ENCODE measurements around the gene MAP3K7. TPM values are rescaled to one million over a fixed set of nuclear protein-coding genes. Genes with fewer than 3 reads are reported as not detected.
A peak's percentile ranks its signal among the peaks of the same experiment; 100 is the strongest.

MAP3K7 gene
- total and polyA plus RNA-seq, 4 experiments from 2014 or later: 18.8 to 34.1 (median 28.9) TPM

DNA sequence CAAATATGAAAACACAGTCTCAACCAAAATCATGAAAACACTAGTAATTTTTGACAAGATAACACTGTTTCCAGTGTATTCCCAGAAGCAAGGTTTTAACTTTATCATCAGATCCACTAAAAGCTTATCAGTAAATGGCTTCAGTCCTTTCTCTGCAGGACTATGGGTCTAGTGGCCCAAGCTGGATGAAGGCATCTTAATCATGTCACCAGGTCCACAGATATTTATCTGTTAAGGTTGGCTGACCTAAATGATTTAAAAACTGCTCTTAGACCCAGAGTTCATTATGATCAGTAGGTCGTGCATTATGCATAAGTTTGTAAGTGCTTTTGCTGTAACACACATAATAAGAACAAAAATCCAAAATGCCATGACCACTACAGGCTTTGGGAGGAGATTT, 118.0 kb downstream of the MAP3K7 start:
- H3K27ac Mint-ChIP-seq: no peak overlapping the region
- H3K36me3 Mint-ChIP-seq: no peaks in the 10 kb centered on the region
- H3K27me3 ChIP-seq (ENCODE audit: insufficient read depth, low read length): no peaks in the 10 kb centered on the region
- peaks cover 31 to 70% (median 47%) of the 10 kb centered on the region in 4 donors for H3K4me1 Mint-ChIP-seq
- H3K9me3 Mint-ChIP-seq: no peaks in the 10 kb centered on the region
- H3K4me3 Mint-ChIP-seq: no peak overlapping the region
- H3K9me3 ChIP-seq (ENCODE audit: control insufficient read depth in 1 of 2, low read length in 2 of 2): no peaks in the 10 kb centered on the region
- no peaks in the 10 kb centered on the region for H3K27me3 Mint-ChIP-seq
- H3K36me3 ChIP-seq (ENCODE audit: insufficient read depth, low read length): no peaks in the 10 kb centered on the region
- no peak overlapping the region for H3K27ac ChIP-seq (ENCODE audit: low read depth, low read length)
- H3K4me3 ChIP-seq (ENCODE audit: low read length in 2 of 2): no peak overlapping the region
- DNase-seq: no peak
- CTCF ChIA-PET (ENCODE audit: partially characterized antibody): interaction anchor here (1.5 kb wide), 1 partner anchor 58 kb away, joined by 4 read pairs; no protein-coding TSS in a partner anchor
- POLR2A ChIA-PET (ENCODE audit: partially characterized antibody): interaction anchor here (1.3 kb wide), 1 partner anchor 11 kb away, joined by 4 read pairs; no protein-coding TSS in a partner anchor
- peaks cover 53% of the 10 kb centered on the region for H3K4me1 ChIP-seq (ENCODE audit: insufficient read depth, low read length)
- intact Hi-C loops (cut with micrococcal nuclease): no loop called here

DNA sequence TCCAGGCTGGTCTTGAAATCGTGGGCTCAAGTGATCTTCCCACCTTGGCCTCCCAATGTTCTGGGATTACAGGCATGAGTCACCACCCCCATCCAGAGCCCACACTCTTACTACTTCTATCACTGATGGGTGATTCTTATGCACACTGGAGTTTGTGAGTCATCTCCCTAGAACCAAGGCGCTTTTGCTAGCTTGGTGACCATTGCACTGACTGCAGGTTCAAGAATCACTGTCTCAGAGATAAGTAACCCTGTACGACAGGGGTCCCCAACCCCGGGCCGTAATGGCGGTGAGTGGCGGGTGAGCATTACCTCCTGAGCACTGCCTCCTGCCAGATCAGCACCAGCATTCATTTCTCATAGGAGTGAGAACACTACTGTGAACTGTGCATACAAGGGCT, 118.8 kb downstream of the MAP3K7 start:
- Histone ChIP-seq H3K4me3 (ENCODE audit: low read length in 2 of 2) (no peak overlapping the region), H3K4me1 (ENCODE audit: insufficient read depth, low read length) (peaks cover 53% of the 10 kb centered on the region), H3K27me3 (ENCODE audit: insufficient read depth, low read length) (no peaks in the 10 kb centered on the region), H3K36me3 (ENCODE audit: insufficient read depth, low read length) (no peaks in the 10 kb centered on the region), H3K9me3 (ENCODE audit: control insufficient read depth in 1 of 2, low read length in 2 of 2) (no peaks in the 10 kb centered on the region), H3K27ac (ENCODE audit: low read depth, low read length) (no peak overlapping the region)
- no peaks in the 10 kb centered on the region for H3K27me3 Mint-ChIP-seq
- peaks cover 32 to 70% (median 48%) of the 10 kb centered on the region in 4 donors for H3K4me1 Mint-ChIP-seq
- CTCF ChIA-PET (ENCODE audit: partially characterized antibody): no interaction called here
- DNase-seq: no peak
- intact Hi-C loops (cut with micrococcal nuclease): no loop called here
- POLR2A ChIA-PET (ENCODE audit: partially characterized antibody): interaction anchor here (0.6 to 1.3 kb wide), 2 partner anchors 10 to 57 kb away, joined by 3 to 4 read pairs; no protein-coding TSS in a partner anchor
- H3K4me3 Mint-ChIP-seq: no peak overlapping the region
- H3K9me3 Mint-ChIP-seq: no peaks in the 10 kb centered on the region
- no peaks in the 10 kb centered on the region for H3K36me3 Mint-ChIP-seq
- H3K27ac Mint-ChIP-seq: no peak overlapping the region

DNA sequence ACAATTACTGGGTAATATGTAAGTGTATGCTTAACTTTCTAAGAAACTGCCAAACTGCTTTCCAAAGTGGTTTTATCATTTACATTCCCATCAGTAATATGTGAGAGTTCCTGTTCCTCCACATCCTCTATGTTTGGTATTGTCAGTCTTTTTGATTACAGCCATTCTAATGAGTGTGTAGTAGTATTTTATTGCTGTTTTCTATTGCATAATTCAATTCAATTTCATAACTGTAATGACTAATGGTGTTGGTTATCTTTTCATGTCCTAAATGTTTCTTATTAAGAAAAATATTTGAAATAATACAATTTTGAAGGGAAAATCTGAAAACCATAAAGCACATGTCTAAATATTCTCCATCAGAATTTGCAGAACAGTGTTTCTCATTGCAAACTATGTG, 119.3 kb downstream of the MAP3K7 start:
- intact Hi-C loops (cut with micrococcal nuclease): no loop called here
- no peak for DNase-seq
- CTCF ChIA-PET (ENCODE audit: partially characterized antibody): interaction anchor here (1.9 kb wide), 1 partner anchor 527 kb away, joined by 6 read pairs; no protein-coding TSS in a partner anchor
- no peak overlapping the region for H3K27ac Mint-ChIP-seq
- H3K27ac ChIP-seq (ENCODE audit: low read depth, low read length): no peak overlapping the region
- no peaks in the 10 kb centered on the region for H3K27me3 Mint-ChIP-seq
- H3K27me3 ChIP-seq (ENCODE audit: insufficient read depth, low read length): no peaks in the 10 kb centered on the region
- no peaks in the 10 kb centered on the region for H3K9me3 ChIP-seq (ENCODE audit: control insufficient read depth in 1 of 2, low read length in 2 of 2)
- no peak overlapping the region for H3K4me3 Mint-ChIP-seq
- H3K4me1 Mint-ChIP-seq: peaks cover 30 to 69% (median 49%) of the 10 kb centered on the region in 4 donors
- no peaks in the 10 kb centered on the region for H3K36me3 Mint-ChIP-seq
- H3K9me3 Mint-ChIP-seq: no peaks in the 10 kb centered on the region
- H3K36me3 ChIP-seq (ENCODE audit: insufficient read depth, low read length): no peaks in the 10 kb centered on the region
- POLR2A ChIA-PET (ENCODE audit: partially characterized antibody): interaction anchor here (2.4 kb wide), 1 partner anchor 70 kb away, joined by 8 read pairs; no protein-coding TSS in a partner anchor
- H3K4me3 ChIP-seq (ENCODE audit: low read length in 2 of 2): no peak overlapping the region
- peaks cover 53% of the 10 kb centered on the region for H3K4me1 ChIP-seq (ENCODE audit: insufficient read depth, low read length)

DNA sequence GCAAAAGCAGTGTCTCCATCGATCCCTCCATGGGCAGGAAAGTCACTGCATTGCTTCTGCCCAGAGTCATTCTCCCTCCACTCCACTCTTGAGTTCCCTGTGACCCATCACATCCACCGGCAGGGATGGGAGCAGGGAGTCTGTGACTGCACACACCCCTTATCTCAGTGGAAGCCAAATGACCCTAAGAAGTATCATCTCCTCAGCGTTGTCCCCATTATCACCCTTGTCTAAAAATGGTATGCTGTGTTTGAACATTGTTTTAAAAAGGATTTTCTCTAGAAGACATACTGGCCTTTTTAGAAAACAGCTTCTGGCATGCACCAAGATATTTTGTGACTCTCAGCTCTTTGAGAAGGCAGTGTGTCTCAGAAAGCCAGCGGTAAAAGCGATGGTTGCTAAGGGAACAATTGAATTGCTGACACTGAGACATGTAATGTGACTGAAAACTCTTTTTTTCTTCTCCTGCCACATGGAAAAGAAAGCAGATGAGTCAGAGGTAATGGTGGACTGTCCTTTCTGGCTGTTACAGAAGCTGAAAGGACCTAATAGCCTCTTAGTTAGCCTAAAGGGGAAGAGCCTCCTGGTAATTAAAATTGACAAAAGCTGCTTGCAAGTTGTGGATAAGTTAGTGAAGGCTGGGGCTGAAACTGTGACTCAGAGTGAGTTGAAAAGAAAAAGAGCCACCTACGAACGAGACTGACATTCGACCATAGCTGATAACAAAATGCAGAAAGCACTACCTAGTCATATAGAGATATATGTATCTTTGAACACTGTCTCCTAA, 120.5 kb downstream of the MAP3K7 start:
- Mint-ChIP-seq H3K36me3 (no peaks in the 10 kb centered on the region), H3K27me3 (no peaks in the 10 kb centered on the region), H3K4me1 (peaks cover 26 to 69% (median 46%) of the 10 kb centered on the region in 4 donors), H3K4me3 (peak overlapping the region in 3 of 8 donors; percentile 11 to 39 (median 31)), H3K27ac (peak overlapping the region in 5 of 7 donors; percentile 8 to 65 (median 16)), H3K9me3 (no peaks in the 10 kb centered on the region)
- Histone ChIP-seq H3K27me3 (ENCODE audit: insufficient read depth, low read length) (no peaks in the 10 kb centered on the region), H3K9me3 (ENCODE audit: control insufficient read depth in 1 of 2, low read length in 2 of 2) (no peaks in the 10 kb centered on the region), H3K27ac (ENCODE audit: low read depth, low read length) (no peak overlapping the region), H3K4me1 (ENCODE audit: insufficient read depth, low read length) (peaks cover 52% of the 10 kb centered on the region), H3K4me3 (ENCODE audit: low read length in 2 of 2) (no peak overlapping the region), H3K36me3 (ENCODE audit: insufficient read depth, low read length) (no peaks in the 10 kb centered on the region)
- intact Hi-C loops (cut with micrococcal nuclease): no loop called here
- CTCF ChIA-PET (ENCODE audit: partially characterized antibody): interaction anchor here (0.8 to 1.9 kb wide), 5 partner anchors 10 to 526 kb away, joined by 3 to 6 read pairs (median 4); no protein-coding TSS in a partner anchor
- POLR2A ChIA-PET (ENCODE audit: partially characterized antibody): interaction anchor here (0.8 to 2.4 kb wide), 3 partner anchors 10 to 68 kb away, joined by 3 to 8 read pairs (median 5); no protein-coding TSS in a partner anchor
- DNase-seq: no peak

DNA sequence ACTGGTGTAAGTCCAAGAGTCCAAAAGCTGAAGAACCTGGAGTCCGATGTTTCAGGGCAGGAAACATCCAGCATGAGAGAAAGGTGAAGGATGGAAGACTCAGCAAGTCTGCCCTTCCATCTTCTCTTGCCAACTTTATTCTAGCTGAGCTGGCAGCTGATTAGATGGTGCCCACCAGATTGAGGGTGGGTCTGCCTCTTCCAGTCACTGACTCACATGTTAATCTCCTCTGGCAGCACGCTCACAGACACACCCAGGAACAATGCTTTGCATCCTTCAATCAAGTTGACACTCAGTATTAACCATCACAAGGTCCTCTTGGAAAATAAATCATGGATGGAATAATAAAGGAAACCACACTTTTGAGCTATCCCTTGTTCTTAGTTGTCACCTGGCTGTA, 121.2 kb downstream of the MAP3K7 start:
- H3K4me1 ChIP-seq (ENCODE audit: insufficient read depth, low read length): peaks cover 51% of the 10 kb centered on the region
- ChIA-PET POLR2A (ENCODE audit: partially characterized antibody) (interaction anchor here (1.2 to 2.4 kb wide), 2 partner anchors 10 to 68 kb away, joined by 5 to 8 read pairs; no protein-coding TSS in a partner anchor), CTCF (ENCODE audit: partially characterized antibody) (interaction anchor here (0.8 to 1.9 kb wide), 5 partner anchors 10 to 525 kb away, joined by 3 to 6 read pairs (median 4); no protein-coding TSS in a partner anchor)
- Mint-ChIP-seq H3K27me3 (no peaks in the 10 kb centered on the region), H3K27ac (peak overlapping the region in 3 of 7 donors; percentile 11 to 30 (median 16)), H3K4me3 (no peak overlapping the region), H3K9me3 (peaks cover 0 to 1% (median 0%) of the 10 kb centered on the region in 8 donors), H3K36me3 (no peaks in the 10 kb centered on the region), H3K4me1 (peaks cover 22 to 67% (median 44%) of the 10 kb centered on the region in 4 donors)
- H3K4me3 ChIP-seq (ENCODE audit: low read length in 2 of 2): no peak overlapping the region
- intact Hi-C loops (cut with micrococcal nuclease): no loop called here
- no peaks in the 10 kb centered on the region for H3K9me3 ChIP-seq (ENCODE audit: control insufficient read depth in 1 of 2, low read length in 2 of 2)
- no peak overlapping the region for H3K27ac ChIP-seq (ENCODE audit: low read depth, low read length)
- H3K36me3 ChIP-seq (ENCODE audit: insufficient read depth, low read length): no peaks in the 10 kb centered on the region
- no peak for DNase-seq
- no peaks in the 10 kb centered on the region for H3K27me3 ChIP-seq (ENCODE audit: insufficient read depth, low read length)

DNA sequence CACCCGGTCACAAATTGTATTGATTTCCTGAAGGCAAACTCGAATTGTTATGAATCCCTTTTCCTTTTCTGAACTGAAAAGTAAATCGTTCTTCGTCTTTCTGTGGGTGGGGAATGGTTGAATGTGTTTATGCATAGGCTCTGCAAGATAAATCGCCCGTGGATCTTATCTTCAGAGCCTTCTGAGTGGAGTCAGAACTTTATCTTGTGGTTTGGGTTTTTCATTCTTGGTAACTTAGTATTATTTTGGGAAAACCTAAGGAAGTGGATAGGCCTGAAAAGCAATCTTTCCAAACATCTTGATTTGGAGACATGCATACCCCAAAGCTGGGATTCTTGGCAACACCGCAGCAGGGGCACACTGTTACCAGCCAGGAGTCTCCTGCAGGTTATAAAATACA, 122.4 kb downstream of the MAP3K7 start:
- peaks cover 0 to 4% (median 0%) of the 10 kb centered on the region in 8 donors for H3K9me3 Mint-ChIP-seq
- intact Hi-C loops (cut with micrococcal nuclease): no loop called here
- peak overlapping the region in 3 of 8 donors; percentile 33 to 44 (median 36) for H3K4me3 Mint-ChIP-seq
- no peaks in the 10 kb centered on the region for H3K36me3 Mint-ChIP-seq
- Histone ChIP-seq H3K4me3 (ENCODE audit: low read length in 2 of 2) (no peak overlapping the region), H3K27me3 (ENCODE audit: insufficient read depth, low read length) (no peaks in the 10 kb centered on the region), H3K27ac (ENCODE audit: low read depth, low read length) (no peak overlapping the region), H3K4me1 (ENCODE audit: insufficient read depth, low read length) (peaks cover 63% of the 10 kb centered on the region), H3K36me3 (ENCODE audit: insufficient read depth, low read length) (no peaks in the 10 kb centered on the region), H3K9me3 (ENCODE audit: control insufficient read depth in 1 of 2, low read length in 2 of 2) (no peaks in the 10 kb centered on the region)
- H3K27ac Mint-ChIP-seq: peak overlapping the region in 4 of 7 donors; percentile 29 to 86 (median 83)
- CTCF ChIA-PET (ENCODE audit: partially characterized antibody): interaction anchor here (1.2 to 1.6 kb wide), 3 partner anchors 14 to 524 kb away, joined by 3 to 5 read pairs (median 5); no protein-coding TSS in a partner anchor
- DNase-seq: no peak
- POLR2A ChIA-PET (ENCODE audit: partially characterized antibody): no interaction called here
- H3K27me3 Mint-ChIP-seq: no peaks in the 10 kb centered on the region
- H3K4me1 Mint-ChIP-seq: peaks cover 30 to 78% (median 55%) of the 10 kb centered on the region in 4 donors

DNA sequence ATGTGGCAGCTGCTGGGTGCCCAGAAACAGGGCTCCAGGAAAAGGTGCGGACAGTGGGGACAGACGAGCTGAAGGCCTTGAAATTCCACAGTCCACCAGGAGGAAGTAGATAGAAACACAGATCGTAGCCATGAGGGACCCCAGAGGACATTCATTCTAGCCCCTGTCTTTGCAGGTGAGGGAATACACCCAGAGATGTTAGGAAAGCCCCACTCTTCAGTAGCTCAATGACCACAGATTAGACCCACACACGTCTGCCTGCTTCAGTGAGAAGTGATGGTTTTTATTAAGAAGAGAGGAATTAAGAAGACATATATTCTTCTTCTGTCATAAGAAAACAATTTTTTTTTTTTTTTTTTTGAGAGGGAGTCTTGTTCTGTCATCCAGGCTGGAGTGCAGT, 123.0 kb downstream of the MAP3K7 start:
- POLR2A ChIA-PET (ENCODE audit: partially characterized antibody): interaction anchor here (0.6 to 1.3 kb wide), 5 partner anchors 8 to 174 kb away, joined by 3 to 4 read pairs (median 3); no protein-coding TSS in a partner anchor
- no peaks in the 10 kb centered on the region for H3K36me3 ChIP-seq (ENCODE audit: insufficient read depth, low read length)
- intact Hi-C loops (cut with micrococcal nuclease): no loop called here
- Mint-ChIP-seq H3K27me3 (no peaks in the 10 kb centered on the region), H3K4me3 (peak overlapping the region in 7 of 8 donors; percentile 49 to 84 (median 78)), H3K36me3 (no peaks in the 10 kb centered on the region), H3K27ac (peak overlapping the region; percentile 81 to 94 (median 85)), H3K9me3 (peaks cover 0 to 4% (median 0%) of the 10 kb centered on the region in 8 donors), H3K4me1 (peaks cover 34 to 84% (median 61%) of the 10 kb centered on the region in 4 donors)
- peak overlapping the region in 1 of 2 donors; percentile 3 for H3K4me3 ChIP-seq (ENCODE audit: low read length in 2 of 2)
- CTCF ChIA-PET (ENCODE audit: partially characterized antibody): interaction anchor here (0.7 to 1.6 kb wide), 7 partner anchors 11 to 523 kb away, joined by 3 to 5 read pairs (median 3); no protein-coding TSS in a partner anchor
- H3K27me3 ChIP-seq (ENCODE audit: insufficient read depth, low read length): no peaks in the 10 kb centered on the region
- H3K4me1 ChIP-seq (ENCODE audit: insufficient read depth, low read length): peaks cover 69% of the 10 kb centered on the region
- no peaks in the 10 kb centered on the region for H3K9me3 ChIP-seq (ENCODE audit: control insufficient read depth in 1 of 2, low read length in 2 of 2)
- no peak for DNase-seq
- no peak overlapping the region for H3K27ac ChIP-seq (ENCODE audit: low read depth, low read length)
